ENCODE measurements around the gene PHOSPHO2. TPM values are rescaled to one million over a fixed set of nuclear protein-coding genes. Genes with fewer than 3 reads are reported as not detected.
A peak's percentile ranks its signal among the peaks of the same experiment; 100 is the strongest.

PHOSPHO2 gene
- polyA plus RNA-seq, 3 donors = 12.5 to 19.9 (median 15.2) TPM

DNA sequence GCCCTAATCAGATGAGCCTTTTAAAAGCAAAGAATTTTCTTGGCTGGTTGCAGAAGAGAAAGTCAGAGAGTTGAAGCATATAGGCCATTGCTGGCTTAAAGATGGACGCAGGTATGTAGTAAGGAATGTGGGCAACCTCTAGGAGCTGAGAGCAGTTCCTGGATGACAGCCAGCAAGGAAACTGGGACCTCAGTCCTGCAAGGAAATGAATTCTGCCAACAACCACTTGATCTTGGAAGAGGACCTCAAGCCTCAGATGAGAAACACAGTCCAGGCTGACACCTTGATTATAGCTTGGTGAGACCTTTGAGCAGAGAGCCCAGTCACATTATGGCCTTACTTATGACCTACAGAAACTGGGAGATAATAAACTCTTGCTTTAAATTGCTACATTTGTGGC, 15.7 kb downstream of the PHOSPHO2 start:
- no peak for DNase-seq (ENCODE audit: extremely low read depth in 1 of 11, low read depth in 9 of 11, low spot score in 4 of 11)

DNA sequence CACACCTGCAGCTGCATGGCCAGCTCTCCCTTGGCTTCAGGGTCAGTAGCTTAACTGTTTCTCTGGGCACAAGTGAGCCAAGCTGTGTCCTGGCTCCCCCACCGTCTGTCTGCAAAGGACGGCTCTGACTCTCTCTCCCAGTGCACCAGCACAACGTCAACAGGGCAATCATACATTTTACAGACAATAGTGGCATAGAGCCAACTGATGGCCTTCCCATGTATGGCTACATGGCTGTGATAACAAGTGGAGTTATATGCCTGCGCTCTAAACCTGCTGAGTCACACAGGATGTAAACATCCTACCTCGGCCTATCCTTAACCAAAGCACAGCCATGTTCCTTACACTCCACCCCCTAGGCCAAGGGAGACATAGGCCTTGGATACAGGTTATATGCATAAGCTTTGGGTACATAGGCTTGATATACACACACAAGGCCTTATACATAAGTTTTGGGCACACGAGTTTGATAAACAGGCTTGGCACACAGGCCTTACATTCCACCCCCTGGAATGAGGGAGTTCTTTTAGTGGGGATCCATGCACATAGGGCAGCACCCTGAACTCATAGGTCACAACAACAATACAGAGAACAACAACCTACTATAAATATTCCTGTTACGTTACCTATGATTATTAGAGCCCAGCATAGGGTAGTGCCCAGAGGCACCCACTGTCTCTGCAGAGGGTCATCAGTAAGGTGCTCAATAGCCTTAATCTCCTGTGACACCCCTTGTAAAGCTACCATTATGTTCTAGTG, 17.7 kb downstream of the PHOSPHO2 start:
- no peak for DNase-seq (ENCODE audit: extremely low read depth in 1 of 11, low read depth in 9 of 11, low spot score in 4 of 11)

DNA sequence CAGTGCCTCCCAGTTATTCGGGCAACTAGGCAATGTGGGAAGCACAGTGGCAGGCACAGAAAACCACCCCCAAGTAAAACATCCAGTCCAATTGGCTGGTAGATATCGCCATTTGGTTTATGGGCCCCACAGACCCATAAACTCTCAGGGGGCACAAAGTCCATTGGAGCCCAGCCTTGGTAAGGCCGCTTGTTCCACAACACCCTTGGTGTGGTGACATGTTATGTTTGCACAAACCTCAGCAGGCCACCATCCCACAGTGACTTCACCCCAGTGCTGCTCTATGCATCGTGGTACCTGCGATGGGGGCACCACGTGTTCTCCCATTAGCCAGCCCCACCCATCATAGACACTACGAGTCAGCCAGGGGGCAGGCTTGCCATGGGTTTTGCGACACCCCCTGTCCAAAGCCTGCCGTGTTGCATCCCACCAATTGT, 18.5 kb downstream of the PHOSPHO2 start:
- no peak for DNase-seq (ENCODE audit: extremely low read depth in 1 of 11, low read depth in 9 of 11, low spot score in 4 of 11)

DNA sequence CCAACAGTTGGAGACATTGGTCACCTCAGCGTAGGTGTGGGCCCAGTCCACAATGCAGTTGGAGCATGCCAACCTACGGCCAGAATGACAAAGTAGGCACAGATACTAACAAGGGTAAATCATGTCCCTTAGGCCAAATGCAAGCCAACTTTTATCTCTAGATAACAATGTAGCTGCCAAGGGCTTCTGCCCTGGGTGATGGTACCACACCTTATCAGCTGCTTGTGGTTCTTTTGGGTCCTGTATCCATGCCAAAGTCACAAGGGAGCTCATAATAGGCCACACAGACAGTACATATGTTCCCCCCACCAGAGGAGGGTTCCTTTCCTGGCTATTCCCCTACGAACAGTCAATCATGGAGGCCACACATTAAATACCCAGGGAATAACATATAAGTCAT, 19.1 kb downstream of the PHOSPHO2 start:
- no peak for DNase-seq (ENCODE audit: extremely low read depth in 1 of 11, low read depth in 9 of 11, low spot score in 4 of 11)

DNA sequence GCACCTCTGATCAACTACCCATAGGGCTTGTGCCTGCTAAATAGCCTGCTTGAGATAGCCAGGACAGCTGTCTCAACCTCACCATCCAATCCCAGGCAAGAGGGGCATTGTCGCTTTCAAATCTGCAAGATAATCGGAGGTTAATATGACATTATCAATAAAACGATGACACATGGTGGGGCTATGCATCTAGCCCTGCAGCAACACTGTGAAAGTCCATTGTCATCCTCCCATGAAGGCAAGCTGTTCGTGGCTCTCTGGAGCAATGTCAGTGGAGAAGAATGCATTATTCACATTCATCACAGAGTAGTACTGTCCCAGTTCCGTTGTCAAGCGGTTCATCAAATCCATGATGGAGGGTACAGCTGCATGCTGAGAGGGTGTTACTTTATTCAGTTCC, 20.4 kb downstream of the PHOSPHO2 start:
- DNase-seq (ENCODE audit: extremely low read depth in 1 of 11, low read depth in 9 of 11, low spot score in 4 of 11) = no peak

DNA sequence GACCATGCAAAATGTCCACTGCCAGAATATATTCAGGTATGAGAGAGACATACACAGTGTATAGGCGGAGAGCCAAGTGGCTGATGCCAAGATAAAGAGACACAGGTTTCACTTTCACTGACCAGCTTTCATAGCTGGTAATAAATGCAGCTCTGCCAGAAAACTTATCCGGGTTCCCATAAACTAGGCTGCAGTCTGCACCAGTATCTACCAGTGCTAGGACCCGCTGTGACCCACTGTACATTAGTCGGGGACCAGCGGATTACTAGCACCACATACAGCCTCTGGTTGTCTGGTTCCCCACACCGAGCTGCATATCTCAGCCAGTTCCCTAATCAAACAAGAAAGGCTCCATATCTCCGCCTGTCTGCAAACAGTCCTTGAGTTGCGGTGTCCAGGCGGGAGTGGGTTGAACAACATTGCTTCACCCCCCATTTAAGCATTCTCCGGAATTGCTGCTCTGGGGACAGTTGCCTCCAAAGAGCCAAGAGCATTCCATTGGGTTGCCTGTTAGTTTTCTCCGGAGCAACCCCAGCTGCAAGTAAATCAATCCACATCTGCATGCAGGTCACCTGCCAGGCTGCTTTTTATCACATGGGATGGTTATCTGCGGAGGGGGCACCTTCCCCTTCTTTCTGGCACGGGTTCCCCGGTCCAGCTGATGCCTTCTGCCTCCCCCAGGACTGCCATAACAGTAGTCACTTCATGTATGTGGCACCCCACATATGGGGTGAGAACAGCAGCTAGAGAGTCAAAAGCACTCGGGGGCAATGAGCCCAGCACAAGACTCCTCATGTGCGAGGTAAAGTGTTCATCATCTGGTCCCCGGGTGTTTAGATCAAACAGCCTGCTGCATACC, 21.3 kb downstream of the PHOSPHO2 start:
- no peak for DNase-seq (ENCODE audit: extremely low read depth in 1 of 11, low read depth in 9 of 11, low spot score in 4 of 11)

DNA sequence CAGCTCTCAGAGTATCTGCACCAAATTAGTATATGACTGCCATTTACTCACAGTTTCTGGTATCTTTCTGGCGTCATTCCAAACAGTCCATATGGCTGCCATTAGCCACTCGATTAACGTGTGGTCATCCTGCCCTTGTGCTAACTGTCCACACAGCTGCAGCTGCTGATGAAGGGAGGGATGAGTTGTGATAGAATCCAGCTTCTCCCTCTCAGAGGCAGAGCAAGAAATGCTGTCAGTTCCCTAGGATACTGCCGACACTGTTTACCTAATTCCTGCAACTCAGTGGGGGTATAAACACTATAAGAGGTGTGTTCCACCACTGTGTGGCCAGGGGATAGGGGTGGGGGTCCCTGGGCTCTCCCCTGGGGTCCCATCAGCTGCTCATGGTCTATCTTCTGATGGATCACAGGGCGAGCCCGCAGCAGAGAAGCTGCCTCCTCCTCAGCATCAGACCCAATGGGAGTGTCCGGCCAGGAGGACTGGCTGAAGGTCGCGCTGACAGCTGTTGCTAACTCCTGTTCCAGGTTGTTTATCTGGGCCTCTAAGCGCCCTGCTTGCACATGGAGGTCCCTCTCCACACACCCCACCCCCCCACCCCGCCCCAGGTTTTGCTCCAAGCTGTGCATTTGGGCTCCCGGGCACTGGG, 22.1 kb downstream of the PHOSPHO2 start:
- no peak for DNase-seq (ENCODE audit: extremely low read depth in 1 of 11, low read depth in 9 of 11, low spot score in 4 of 11)

DNA sequence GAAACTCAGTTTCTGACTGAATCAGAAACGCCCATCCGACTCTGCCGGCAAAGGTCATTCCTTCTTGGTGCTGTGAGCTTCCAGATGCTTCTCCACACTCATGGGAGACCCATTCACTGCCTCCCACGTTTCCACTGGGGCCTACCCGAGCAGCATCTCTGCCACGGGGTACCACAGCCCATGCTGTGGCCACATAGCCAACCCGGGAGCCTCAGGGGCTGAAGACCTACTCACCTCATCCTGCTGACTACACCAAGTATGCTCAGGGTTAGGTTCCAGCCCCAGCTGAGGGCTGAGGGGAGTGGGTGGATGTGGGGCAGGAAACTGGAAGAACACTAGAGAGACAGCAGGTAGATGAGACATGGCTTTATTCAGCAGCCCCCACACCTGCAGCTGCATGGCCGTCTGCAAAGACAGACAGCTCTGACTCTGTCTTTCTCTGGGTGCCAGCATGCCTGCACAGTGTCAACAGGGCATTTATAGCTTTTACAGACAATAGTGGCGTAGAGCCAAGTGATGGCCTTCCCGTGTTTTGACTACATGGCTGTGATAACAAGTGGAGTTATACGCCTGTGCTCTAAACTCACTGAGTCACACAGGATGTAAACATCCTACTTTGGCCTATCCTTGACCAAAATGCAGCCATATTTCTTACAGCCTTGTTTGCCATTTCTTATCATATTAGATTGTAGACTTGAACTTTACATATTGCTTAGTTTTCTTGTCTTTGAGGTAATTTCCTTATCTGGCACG, 22.8 kb downstream of the PHOSPHO2 start:
- DNase-seq (ENCODE audit: extremely low read depth in 1 of 11, low read depth in 9 of 11, low spot score in 4 of 11) = no peak

DNA sequence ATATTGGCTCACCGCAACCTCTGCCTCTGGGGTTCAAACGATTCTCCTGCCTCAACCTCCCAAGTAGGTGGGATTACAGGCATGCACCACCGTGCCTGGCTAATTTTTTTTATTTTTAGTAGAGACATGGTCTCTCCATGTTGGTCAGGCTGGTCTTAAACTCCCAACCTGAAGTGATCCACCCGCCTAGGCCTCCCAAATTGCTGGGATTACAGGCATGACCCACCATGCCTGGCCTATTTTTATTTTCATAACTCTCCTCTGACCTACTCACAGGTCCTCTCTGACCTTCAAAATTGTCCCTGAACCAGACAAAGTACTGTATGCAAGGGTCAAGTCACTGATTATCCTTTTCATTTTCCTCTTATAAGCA, 23.4 kb downstream of the PHOSPHO2 start:
- no peak for DNase-seq (ENCODE audit: extremely low read depth in 1 of 11, low read depth in 9 of 11, low spot score in 4 of 11)

DNA sequence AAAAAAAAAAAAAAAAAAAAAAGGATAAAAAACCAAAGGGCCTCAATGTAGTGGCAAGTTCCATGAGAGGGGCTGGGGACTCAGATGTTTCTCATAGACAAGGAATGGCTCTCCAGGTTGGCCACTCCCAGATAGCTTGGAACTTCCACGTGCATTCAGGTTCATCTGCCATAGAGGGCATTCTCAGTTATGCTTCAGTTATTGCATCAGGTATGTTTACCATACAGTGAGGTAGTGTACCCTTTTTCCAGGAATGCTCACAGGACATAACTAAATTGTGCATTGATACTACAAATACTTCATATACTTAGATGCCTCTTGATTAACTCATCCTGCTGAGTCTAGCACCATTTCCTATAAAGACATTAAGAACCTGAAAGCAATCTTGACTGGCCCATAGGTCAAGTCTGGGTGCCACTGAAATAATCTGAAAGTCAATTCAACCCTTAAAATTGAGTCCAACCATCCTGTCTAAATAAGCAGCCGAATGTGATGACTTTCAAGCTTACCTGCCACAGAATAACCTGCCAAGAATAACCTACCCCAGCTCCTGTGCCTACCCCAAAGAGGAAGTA, 24.7 kb downstream of the PHOSPHO2 start:
- no peak for DNase-seq (ENCODE audit: extremely low read depth in 1 of 11, low read depth in 9 of 11, low spot score in 4 of 11)

DNA sequence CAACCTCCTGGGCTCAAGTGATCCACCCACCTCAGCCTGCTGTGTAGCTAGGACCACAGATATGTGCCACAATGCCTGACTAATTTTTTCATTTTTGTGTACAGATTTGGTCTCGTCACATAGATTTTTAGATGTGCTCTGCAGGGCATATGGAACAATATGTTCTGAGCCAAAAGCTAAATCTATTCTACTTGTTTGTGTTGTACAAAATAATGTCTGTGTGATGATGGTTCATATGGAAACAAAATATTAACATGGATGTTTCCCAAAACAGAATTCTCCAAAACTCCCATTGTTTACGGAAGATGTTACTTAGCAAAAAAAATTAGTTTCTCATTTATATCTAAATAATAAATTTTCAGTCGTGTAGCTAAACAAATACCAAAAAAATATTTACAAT, 26.7 kb downstream of the PHOSPHO2 start:
- DNase-seq (ENCODE audit: extremely low read depth in 1 of 11, low read depth in 9 of 11, low spot score in 4 of 11) = no peak

DNA sequence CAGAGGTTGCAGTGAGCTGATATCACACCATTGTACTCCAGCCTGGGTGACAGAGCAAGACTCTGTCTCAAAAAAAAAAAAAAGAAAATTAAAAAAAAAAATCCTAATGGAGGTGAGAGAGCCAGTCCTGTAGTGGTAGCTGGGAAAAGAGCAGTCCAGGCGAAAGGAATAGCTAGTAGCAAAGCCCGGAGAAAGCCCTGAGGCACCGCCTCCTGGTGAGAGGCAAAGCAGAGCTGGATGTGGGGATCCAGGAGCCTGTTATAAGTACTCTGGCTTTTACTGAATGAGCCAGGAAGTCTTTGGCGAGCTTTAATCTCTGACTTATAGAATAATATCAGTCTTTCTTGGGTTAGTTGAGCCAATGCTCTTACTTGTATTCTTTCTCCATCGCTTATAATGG, 32.8 kb downstream of the PHOSPHO2 start:
- no peak for DNase-seq (ENCODE audit: extremely low read depth in 1 of 11, low read depth in 9 of 11, low spot score in 4 of 11)

DNA sequence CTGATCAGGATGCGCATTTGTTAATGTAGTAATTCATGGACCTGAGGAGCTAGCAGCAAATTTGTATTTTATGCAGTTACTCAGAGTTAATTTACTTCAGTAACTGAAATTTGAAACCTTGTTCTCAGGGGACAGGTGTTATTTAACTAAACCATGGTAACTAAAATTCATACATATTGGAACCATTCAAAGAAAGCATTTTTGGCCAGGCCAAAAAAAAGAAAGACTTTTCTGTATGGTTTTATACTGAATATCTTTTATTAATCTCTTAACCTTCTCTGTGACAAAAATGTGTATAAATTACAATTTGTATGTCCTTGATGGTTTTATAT, 35.0 kb downstream of the PHOSPHO2 start:
- no peak for DNase-seq (ENCODE audit: extremely low read depth in 1 of 11, low read depth in 9 of 11, low spot score in 4 of 11)

DNA sequence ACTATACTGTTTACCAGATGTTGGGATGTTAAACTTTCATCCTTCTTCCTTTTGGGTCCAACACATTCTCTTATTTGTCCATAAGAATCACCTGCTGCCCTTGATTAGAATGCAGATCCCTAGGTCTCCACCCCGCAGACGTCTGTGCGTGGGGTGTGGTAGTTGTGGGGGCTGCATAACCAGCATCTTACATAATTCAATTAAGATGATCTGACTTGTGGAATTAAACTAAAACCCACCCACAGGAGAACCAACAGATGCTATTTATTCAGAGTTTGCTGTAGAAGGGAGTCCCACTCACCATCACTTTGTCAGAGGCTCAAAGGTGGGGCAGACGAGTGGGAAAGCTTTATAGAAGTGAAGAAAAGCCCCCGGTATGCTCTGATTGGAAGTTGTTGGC, 37.8 kb downstream of the PHOSPHO2 start:
- no peak for DNase-seq (ENCODE audit: extremely low read depth in 1 of 11, low read depth in 9 of 11, low spot score in 4 of 11)

DNA sequence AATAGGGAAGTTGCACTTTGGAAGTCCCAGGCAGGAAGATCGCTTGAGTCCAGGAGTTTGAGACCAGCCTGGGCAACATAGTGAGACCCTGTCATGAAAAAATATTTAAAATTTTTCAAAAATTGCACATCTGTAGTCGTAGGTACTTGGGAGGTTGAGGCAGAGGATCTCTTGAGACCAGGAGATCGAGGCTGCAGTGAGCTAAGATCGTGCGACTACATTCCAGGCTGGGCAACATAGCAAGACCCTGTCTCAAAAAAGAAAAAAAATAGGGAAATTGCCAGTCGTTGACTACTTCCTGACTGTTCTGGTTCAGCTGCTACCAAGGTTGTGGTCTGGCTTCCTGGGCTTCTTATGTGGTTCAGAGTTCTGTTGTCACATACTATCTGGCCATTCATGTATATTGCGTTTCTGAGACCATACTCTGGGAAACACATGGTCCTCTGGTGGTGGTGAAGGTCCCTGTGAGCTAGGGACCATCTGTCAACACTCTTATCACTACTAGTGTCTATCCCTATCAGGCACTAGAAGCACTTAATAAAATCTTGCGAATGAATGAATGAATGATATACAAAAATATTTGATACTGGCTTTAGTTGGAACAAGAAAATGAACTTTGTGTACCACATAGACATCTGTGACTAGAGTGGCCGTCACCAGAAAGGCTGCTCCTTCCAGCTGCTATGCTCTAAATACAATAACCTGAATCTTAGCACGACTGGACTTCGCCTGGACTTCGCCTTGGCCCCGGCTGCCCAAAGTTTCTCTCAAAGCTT, 38.5 kb downstream of the PHOSPHO2 start:
- DNase-seq (ENCODE audit: extremely low read depth in 1 of 11, low read depth in 9 of 11, low spot score in 4 of 11) = no peak

DNA sequence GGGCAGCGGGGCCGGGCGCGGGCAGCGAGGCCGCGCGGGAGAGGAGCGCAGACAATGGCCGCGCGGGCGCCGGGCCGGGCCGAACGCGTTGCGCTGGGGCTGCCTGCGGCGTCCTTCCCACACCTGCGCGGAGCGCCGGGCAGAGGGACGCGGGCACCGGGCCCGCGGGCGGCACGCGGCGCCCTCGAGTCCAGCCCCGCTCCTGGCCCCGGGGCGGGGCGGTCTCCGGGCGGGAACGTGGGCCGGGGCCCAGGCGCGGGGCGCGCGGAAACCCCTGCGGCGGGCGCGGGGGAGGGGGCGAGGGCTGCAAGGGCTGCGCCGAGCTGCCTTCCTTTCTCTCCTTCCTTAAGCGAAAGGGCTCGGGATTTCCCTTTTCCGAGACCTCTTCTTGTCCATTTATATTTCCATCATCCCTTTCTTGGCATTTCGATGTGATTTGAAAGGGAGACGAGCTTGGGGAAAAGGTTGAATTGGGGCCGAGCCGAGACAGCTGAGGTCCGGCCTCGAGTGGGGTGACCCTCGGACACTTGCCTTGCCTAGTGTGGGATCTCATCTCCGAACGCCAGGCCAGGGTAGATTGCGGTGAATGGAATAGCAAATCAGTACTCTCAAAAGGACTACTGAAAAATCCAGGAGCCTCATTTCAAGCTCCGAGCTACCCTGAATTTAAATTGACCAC, 40.0 kb downstream of the PHOSPHO2 start:
- DNase-seq (ENCODE audit: extremely low read depth in 1 of 11, low read depth in 9 of 11, low spot score in 4 of 11) = peak in 1 of 11 donors; percentile 31

DNA sequence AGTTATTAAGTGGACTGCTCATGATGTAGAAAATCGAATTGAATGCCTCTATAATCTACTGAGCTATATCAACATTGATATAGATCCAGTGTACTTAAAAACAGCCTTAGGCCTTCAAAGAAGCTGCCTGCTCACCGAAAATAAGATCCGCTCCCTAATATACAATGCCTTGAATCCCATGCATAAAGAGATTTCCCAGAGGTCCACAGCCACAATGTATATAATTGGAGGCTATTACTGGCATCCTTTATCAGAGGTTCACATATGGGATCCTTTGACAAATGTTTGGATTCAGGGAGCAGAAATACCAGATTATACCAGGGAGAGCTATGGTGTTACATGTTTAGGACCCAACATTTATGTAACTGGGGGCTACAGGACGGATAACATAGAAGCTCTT, 41.4 kb downstream of the PHOSPHO2 start:
- DNase-seq (ENCODE audit: extremely low read depth in 1 of 11, low read depth in 9 of 11, low spot score in 4 of 11) = no peak

DNA sequence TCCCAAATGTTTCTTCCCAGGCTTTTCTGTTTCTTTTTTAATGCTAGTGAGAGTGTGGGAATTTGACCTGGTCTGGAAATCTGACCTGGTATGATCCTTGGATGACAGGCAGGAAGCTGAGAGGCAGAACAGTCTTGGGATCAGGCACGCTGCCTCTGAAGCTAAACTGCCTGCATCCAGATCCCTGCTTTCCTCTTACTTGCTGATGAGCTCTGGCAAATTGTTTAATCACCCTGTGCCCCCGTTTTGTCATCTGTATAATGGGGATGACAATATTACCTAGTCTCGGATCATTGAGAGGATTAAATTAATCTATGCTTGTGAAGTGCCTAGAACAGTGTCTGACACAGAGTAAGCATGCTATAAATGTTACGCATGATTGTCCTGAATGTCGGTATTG, 42.6 kb downstream of the PHOSPHO2 start:
- DNase-seq (ENCODE audit: extremely low read depth in 1 of 11, low read depth in 9 of 11, low spot score in 4 of 11) = no peak

Measured in renal cortex interstitium (tissue), 11 donors.